Activated CD8-positive, alpha-beta memory T cell treated with anti-CD3 and anti-CD28 coated beads for 24 hours (primary cell): ENCODE data around the gene SLC17A9.
"Not testable (repeated sequence)": the region's sequence is repeated elsewhere in the genome, so short reads cannot be mapped to it uniquely, and the experiment has no call there.

Experiments
- DNase-seq: peaks from one replicate; pipeline ENCODE4 v3.0.0-alpha.2; 2020

SLC17A9 gene

GRCh38 chr20:62921119-62921687 lies 31.3 kb upstream of the SLC17A9 start:
- DNase-seq, result peak; percentile 70

GRCh38 chr20:62922451-62922921 lies 30.0 kb upstream of the SLC17A9 start:
- DNase-seq, result peak; percentile 68

- DNase-seq, result not testable (repeated sequence)
Observed at GRCh38 chr20:62923059-62923668, 29.3 kb upstream of the SLC17A9 start.

- no peak for DNase-seq
Observed at GRCh38 chr20:62923669-62924441, 28.7 kb upstream of the SLC17A9 start.

- no peak for DNase-seq
Observed at GRCh38 chr20:62924442-62925075, 27.9 kb upstream of the SLC17A9 start.

GRCh38 chr20:62925076-62925419 lies 27.5 kb upstream of the SLC17A9 start:
- DNase-seq, result no peak

- peak; percentile 77 for DNase-seq
Observed at GRCh38 chr20:62925420-62926228, 26.9 kb upstream of the SLC17A9 start.

- peak; percentile 94 for DNase-seq
Observed at GRCh38 chr20:62926229-62927127, 26.0 kb upstream of the SLC17A9 start, which contains the start of gene DIDO1. TSS of gene DIDO1 (minus strand) at chr20:62926505.

GRCh38 chr20:62927128-62927705 lies 25.3 kb upstream of the SLC17A9 start:
- DNase-seq, result no peak

GRCh38 chr20:62928246-62928939 lies 24.1 kb upstream of the SLC17A9 start:
- no peak for DNase-seq

GRCh38 chr20:62929051-62929538 lies 23.4 kb upstream of the SLC17A9 start:
- DNase-seq, result peak; percentile 82

GRCh38 chr20:62931464-62931863 lies 21.0 kb upstream of the SLC17A9 start:
- DNase-seq, result no peak

GRCh38 chr20:62933966-62934365 lies 18.5 kb upstream of the SLC17A9 start:
- no peak for DNase-seq

- no peak for DNase-seq
Observed at GRCh38 chr20:62935204-62935967, 17.1 kb upstream of the SLC17A9 start.

- DNase-seq, result no peak
Observed at GRCh38 chr20:62935968-62936585, 16.4 kb upstream of the SLC17A9 start.

GRCh38 chr20:62937268-62938104 lies 15.0 kb upstream of the SLC17A9 start:
- DNase-seq, result peak; percentile 98

GRCh38 chr20:62938105-62938888 lies 14.2 kb upstream of the SLC17A9 start, which contains the start of gene GID8:
TSS of gene GID8 (plus strand) at chr20:62938147. CDS start at chr20:62941503, 3,356 bp downstream.
- DNase-seq, result peak; percentile 83
